HepG2 (cell line): ENCODE results near the gene REEP6.

Source experiments
- CEBPB ChIP-seq: IDR thresholded peaks from 2 replicates; pipeline ENCODE4 v1.6.1; 2011; ENCODE audit warnings: low read depth, low read length, improper control_type of control experiment, borderline replicate concordance
- CHD4 ChIP-seq: fragments of 200-600 bp; sonication (generic); IDR thresholded peaks from 2 replicates; pipeline ENCODE4 v1.7.0; 2017; ENCODE audit warnings: mild to moderate bottlenecking, low read length, borderline replicate concordance
- ELF4 ChIP-seq: sonication (generic); formaldehyde crosslinking; IDR thresholded peaks from 2 replicates; pipeline ENCODE4 v1.5.0; 2020; ENCODE audit warnings: missing genetic modification reagents, mild to moderate bottlenecking, moderate library complexity, borderline replicate concordance
- EP300 ChIP-seq, 3 experiments: sonication (generic) in 1 of 3; formaldehyde crosslinking in 1 of 3; IDR thresholded peaks; 2 replicates each; pipeline versions ENCODE4 v1.5.1 to v1.6.1; 2011 to 2020; ENCODE audit warnings: low read depth in 2 of 3, low read length in 2 of 3, borderline replicate concordance in 1 of 3, improper control_type of control experiment in 1 of 3, mild to moderate bottlenecking in 1 of 3, missing genetic modification reagents in 1 of 3, moderate library complexity in 1 of 3
- ESRRA ChIP-seq: sonication (generic); formaldehyde crosslinking; IDR thresholded peaks from 2 replicates; pipeline ENCODE4 v1.5.1; 2020; ENCODE audit warnings: mild to moderate bottlenecking, low read depth, missing genetic modification reagents
- MAZ ChIP-seq, 2 experiments: sonication (generic) in 1 of 2; formaldehyde crosslinking in 1 of 2; IDR thresholded peaks; 2 replicates each; pipeline versions ENCODE4 v1.5.0 to v1.6.1; 2012 to 2020; ENCODE audit warnings: low read depth in 2 of 2, mild to moderate bottlenecking in 2 of 2, borderline replicate concordance in 1 of 2, improper control_type of control experiment in 1 of 2, low read length in 1 of 2, missing genetic modification reagents in 1 of 2, moderate library complexity in 1 of 2
- NR2F2 ChIP-seq: IDR thresholded peaks from 2 replicates; pipeline ENCODE4 v1.6.1; 2012; ENCODE audit warnings: low read depth, inconsistent platforms, borderline replicate concordance
- STAG1 ChIP-seq: sonication (generic); formaldehyde crosslinking; IDR thresholded peaks from 2 replicates; pipeline ENCODE4 v1.4.0; 2020; ENCODE audit warnings: missing genetic modification reagents
- ZNF614 ChIP-seq: IDR thresholded peaks from 2 replicates; pipeline ENCODE4 v1.6.1; 2018; ENCODE audit warnings: missing biosample characterization, missing genetic modification reagents, inconsistent platforms, borderline replicate concordance
- ZNF792 ChIP-seq: IDR thresholded peaks from 2 replicates; pipeline ENCODE4 v1.6.1; 2016
- TF ChIP-seq, protein P1 (sequence below): IDR thresholded peaks from 2 replicates; pipeline ENCODE4 v1.6.1; 2012; ENCODE audit warnings: inconsistent platforms
- TF ChIP-seq, protein P2 (sequence below): sonication (generic); formaldehyde crosslinking; IDR thresholded peaks from 2 replicates; pipeline ENCODE4 v1.5.0; 2020; ENCODE audit warnings: mild to moderate bottlenecking, missing genetic modification reagents, moderate library complexity
- TF ChIP-seq, protein P3 (sequence below): sonication (generic); formaldehyde crosslinking; IDR thresholded peaks from 2 replicates; pipeline ENCODE4 v1.8.0; 2022; ENCODE audit warnings: mild to moderate bottlenecking, missing genetic modification reagents; ENCODE audit not compliant: insufficient replicate concordance
- TF ChIP-seq, protein P4 (sequence below): sonication (generic); formaldehyde crosslinking; IDR thresholded peaks from 2 replicates; pipeline ENCODE4 v1.4.0; 2020; ENCODE audit warnings: missing genetic modification reagents

DNA sequence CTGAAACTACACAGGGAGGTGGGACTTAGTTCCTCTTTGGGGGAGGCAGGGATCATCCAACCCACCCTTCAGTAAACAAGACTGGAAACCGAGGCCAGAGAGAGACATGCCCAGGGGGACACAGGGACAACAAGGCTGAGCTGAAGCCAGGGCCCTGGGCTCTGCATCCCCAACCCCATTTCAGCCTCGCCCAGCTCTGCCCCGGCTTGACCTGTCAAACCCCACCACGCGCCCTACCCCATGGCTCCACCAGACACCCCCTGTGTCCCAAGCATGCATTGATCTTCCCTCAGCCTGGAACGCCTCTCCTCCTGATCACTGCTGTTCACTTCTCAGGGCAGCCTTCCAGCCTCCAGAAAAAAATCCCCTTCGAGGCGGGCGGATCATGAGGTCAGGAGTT lies 43.0 kb upstream of the REEP6 start:
- TF ChIP-seq, protein P1, sequence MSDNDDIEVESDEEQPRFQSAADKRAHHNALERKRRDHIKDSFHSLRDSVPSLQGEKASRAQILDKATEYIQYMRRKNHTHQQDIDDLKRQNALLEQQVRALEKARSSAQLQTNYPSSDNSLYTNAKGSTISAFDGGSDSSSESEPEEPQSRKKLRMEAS, result no peak
- TF ChIP-seq ELF4, result no peak
- TF ChIP-seq, protein P2, sequence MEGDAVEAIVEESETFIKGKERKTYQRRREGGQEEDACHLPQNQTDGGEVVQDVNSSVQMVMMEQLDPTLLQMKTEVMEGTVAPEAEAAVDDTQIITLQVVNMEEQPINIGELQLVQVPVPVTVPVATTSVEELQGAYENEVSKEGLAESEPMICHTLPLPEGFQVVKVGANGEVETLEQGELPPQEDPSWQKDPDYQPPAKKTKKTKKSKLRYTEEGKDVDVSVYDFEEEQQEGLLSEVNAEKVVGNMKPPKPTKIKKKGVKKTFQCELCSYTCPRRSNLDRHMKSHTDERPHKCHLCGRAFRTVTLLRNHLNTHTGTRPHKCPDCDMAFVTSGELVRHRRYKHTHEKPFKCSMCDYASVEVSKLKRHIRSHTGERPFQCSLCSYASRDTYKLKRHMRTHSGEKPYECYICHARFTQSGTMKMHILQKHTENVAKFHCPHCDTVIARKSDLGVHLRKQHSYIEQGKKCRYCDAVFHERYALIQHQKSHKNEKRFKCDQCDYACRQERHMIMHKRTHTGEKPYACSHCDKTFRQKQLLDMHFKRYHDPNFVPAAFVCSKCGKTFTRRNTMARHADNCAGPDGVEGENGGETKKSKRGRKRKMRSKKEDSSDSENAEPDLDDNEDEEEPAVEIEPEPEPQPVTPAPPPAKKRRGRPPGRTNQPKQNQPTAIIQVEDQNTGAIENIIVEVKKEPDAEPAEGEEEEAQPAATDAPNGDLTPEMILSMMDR (CRISPR knock-in tag), result no peak
- no peak for TF ChIP-seq EP300 (IDR thresholded peaks at IDR 0.05; ENCODE audit: low read depth in 2 of 2, low read length in 2 of 2)
- TF ChIP-seq EP300 (CRISPR knock-in tag; IDR thresholded peaks at IDR 0.05; ENCODE audit: borderline replicate concordance), result no peak
- no peak for TF ChIP-seq MAZ (IDR thresholded peaks at IDR 0.05; ENCODE audit: borderline replicate concordance, low read depth, low read length)
- no peak for TF ChIP-seq MAZ (CRISPR knock-in tag; IDR thresholded peaks at IDR 0.05; ENCODE audit: low read depth)
- TF ChIP-seq ZNF792 (CRISPR knock-in tag), result no peak
- no peak for TF ChIP-seq NR2F2
- TF ChIP-seq STAG1 (CRISPR knock-in tag), result no peak
- TF ChIP-seq CEBPB, result no peak
- TF ChIP-seq CHD4, result no peak
- TF ChIP-seq, protein P3, sequence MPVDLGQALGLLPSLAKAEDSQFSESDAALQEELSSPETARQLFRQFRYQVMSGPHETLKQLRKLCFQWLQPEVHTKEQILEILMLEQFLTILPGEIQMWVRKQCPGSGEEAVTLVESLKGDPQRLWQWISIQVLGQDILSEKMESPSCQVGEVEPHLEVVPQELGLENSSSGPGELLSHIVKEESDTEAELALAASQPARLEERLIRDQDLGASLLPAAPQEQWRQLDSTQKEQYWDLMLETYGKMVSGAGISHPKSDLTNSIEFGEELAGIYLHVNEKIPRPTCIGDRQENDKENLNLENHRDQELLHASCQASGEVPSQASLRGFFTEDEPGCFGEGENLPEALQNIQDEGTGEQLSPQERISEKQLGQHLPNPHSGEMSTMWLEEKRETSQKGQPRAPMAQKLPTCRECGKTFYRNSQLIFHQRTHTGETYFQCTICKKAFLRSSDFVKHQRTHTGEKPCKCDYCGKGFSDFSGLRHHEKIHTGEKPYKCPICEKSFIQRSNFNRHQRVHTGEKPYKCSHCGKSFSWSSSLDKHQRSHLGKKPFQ (CRISPR knock-in tag), result no peak
- TF ChIP-seq ZNF614 (CRISPR knock-in tag), result no peak
- TF ChIP-seq ESRRA (CRISPR knock-in tag), result no peak
- TF ChIP-seq, protein P4, sequence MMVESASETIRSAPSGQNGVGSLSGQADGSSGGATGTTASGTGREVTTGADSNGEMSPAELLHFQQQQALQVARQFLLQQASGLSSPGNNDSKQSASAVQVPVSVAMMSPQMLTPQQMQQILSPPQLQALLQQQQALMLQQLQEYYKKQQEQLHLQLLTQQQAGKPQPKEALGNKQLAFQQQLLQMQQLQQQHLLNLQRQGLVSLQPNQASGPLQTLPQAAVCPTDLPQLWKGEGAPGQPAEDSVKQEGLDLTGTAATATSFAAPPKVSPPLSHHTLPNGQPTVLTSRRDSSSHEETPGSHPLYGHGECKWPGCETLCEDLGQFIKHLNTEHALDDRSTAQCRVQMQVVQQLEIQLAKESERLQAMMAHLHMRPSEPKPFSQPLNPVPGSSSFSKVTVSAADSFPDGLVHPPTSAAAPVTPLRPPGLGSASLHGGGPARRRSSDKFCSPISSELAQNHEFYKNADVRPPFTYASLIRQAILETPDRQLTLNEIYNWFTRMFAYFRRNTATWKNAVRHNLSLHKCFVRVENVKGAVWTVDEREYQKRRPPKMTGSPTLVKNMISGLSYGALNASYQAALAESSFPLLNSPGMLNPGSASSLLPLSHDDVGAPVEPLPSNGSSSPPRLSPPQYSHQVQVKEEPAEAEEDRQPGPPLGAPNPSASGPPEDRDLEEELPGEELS (CRISPR knock-in tag), result no peak
